AG20443 (cell line): ENCODE results near the gene TMBIM1.
"Not testable (repeated sequence)": the region's sequence is repeated elsewhere in the genome, so short reads cannot be mapped to it uniquely, and the experiment has no call there.

ENCODE experiments used
- DNase-seq: peaks from one replicate; pipeline ENCODE4 v3.0.0; 2012; ENCODE audit warnings: low spot score, mixed read lengths

The TMBIM1 gene

GRCh38 chr2:218318241-218318640, 25.9 kb upstream of the TMBIM1 start:
- DNase-seq, result no peak

DNA sequence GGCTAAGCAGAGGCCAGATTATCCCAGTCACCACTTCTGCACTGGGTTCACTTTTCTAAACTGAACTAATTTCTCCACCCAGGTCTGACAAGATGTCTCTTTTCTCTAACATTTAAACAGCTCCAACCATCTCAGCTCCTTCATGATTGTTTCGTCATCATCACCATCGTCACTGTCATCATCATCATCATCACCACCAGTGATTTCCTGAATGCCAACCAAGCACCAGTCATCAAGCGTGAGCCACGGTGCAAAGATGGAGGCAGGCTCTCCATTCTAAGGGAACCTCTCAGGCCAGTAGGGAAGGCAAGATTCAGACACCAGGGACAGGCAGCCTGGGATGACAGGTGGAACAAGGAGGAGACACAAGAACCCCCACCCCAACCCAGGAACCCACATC, 25.5 kb upstream of the TMBIM1 start:
- no peak for DNase-seq

GRCh38 chr2:218317303-218317630, 25.0 kb upstream of the TMBIM1 start:
- DNase-seq, result no peak

DNA sequence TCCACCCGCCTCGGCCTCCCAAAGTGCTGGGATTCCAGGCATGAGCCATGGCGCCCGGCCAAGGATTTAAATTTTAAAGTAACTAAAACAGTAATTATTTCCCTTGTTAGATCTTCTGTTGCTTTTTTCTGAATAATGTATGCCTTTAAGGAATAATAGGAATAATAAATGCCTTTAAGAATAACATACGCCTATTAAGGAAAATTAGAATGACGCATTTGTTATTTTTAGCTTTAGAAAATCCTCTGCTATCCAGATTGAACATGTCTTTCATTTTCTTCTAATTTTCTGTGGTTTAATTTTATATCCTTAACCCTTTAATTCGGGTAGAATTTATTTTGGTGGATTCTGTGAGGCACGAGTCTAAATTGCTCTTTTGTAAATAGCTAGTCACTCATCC, 23.1 kb upstream of the TMBIM1 start:
- DNase-seq, result no peak

GRCh38 chr2:218314764-218315163, 22.5 kb upstream of the TMBIM1 start:
- DNase-seq, result not testable (repeated sequence)

- no peak for DNase-seq
Measured at GRCh38 chr2:218313356-218313755, 21.1 kb upstream of the TMBIM1 start.

DNA sequence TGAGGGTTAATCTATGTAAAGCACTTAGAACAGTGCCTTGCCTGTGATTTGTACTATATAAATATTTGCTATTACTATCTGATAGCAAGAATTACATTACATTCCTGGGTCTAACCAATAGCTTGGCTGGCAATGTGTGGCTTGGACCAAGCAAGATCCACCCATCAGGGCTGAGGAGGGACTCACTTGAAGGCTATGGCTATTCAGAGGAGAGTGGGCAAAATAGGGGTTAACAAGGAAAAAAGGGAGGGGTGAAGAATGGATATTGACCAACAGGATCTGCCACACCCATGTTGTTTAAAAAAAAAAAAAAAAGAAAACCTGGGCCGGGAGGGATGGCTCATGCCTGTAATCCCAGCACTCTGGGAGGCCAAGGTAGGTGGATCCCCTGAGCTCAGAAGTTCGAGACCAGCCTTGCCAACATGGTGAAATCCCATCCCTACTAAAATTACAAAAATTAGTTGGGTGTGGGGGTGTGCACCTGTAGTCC, 20.0 kb upstream of the TMBIM1 start:
- no peak for DNase-seq

DNA sequence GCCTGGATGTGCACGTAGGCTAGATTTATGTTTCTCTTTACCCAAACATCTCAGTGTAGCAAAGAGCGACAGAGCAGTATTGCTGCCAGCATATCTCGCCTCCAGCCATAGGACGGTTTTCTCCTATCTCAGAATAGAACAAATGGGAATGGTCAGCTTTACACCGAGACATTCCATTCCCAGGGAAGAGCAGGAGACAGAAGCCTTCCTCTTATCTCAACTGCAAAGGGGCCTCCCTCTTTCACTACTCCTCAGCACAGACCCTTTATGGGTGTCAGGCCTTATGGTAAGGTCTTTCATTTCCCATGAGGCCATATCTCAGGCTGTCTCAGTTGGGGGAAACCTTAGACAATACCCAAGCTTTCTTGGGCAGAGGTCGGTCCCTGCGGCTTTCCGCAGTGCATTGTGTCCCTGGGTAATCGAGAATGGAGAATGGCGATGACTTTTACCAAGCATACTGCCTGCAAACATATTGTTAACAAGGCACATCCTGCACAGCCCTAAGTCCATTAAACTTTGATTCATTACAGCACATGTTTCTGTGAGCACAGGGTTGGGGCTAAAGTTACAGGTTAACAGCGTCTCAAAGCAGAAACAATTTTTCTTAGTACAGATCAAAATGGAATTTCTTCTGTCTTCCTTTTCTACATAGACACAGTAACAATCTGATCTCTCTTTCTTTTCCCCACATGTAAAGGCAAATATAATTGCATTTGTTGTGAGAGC, 19.4 kb upstream of the TMBIM1 start:
- DNase-seq, result not testable (repeated sequence)

- no peak for DNase-seq
Measured at GRCh38 chr2:218310853-218311540, 18.7 kb upstream of the TMBIM1 start.

GRCh38 chr2:218307415-218308090, 15.2 kb upstream of the TMBIM1 start:
- no peak for DNase-seq

DNA sequence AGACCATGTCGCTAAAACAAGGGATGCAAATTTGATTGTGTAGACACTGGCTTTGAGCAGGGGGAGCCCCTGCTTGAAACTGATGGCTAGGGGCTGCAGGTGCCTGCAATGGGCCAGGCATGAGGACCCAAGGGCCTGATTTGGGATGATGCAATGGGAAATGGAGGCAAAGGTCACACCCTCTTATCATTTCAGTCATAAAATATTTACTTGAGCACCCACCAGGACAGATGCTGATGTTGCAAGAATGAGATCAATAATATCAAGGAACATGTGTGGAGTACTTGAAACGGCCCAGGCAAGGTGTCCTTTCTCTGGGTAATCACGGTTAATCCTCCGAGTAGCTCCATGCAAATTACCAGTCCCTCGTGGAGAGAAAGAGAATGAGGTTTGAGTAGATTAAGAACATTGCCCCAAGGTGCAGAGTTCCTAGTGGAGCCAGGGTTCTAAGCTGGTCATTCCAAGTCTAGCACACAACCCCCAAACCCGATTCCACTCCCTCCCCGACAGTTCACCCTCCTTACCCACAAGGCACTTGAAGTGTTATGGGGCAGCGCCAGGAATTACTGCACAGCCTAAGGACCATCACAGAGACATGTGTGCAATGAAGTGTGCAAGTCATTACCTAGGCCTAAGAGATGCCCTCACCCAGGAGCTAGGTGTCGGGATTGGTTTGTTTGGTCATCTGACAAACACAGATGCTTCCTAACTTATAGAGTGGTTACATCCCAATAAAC, 14.0 kb upstream of the TMBIM1 start:
- no peak for DNase-seq

- no peak for DNase-seq
Measured at GRCh38 chr2:218305383-218305782, 13.1 kb upstream of the TMBIM1 start.

GRCh38 chr2:218301176-218301819, 9.0 kb upstream of the TMBIM1 start:
- peak; percentile 68 for DNase-seq

DNA sequence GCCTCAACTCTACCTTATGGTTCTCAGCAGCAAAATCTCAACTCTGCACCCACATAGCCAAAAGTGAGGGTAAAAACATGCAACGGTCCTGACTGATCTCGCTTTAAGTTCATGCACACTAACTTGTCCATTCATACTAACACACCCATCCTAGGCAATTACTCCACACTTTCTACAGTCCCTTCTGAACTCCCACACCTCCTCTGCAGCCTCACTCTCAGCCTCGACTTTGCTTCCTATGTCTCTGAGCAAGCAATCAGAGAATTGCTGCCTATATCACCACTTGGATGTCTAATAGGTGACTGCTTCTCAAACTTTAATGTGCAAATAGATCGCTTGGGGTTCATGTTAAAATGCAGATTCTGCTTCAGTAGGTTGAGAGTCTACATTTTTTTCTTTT, 7.8 kb upstream of the TMBIM1 start:
- no peak for DNase-seq

DNA sequence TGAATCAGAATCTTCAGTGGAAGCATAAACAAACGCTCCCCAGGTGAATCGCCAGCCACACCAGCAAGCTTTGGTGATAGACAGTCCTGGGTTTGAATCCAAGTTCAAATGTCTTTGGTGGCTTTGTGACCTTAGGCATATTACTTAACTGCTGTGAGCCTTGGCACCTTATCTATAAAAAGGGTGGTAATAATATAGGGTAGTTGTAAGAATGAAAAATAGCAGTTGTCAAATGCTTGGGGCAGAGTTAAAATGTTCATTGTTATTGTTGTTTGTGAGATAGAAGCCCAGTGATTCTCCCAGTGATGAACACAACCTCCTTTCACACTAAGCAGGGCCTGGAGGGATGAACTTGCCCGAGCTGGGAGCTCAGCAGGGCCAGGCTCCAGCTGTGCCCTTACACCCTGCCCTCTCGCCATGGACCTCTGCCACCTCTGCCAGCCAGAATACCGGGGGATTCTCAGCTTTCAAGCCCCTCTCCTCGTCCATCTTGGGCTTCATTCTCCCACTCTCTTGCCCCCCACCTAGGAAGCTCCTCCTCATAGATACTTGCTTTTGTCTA, 6.1 kb upstream of the TMBIM1 start:
- no peak for DNase-seq

- no peak for DNase-seq
Measured at GRCh38 chr2:218296847-218297246, 4.5 kb upstream of the TMBIM1 start.

DNA sequence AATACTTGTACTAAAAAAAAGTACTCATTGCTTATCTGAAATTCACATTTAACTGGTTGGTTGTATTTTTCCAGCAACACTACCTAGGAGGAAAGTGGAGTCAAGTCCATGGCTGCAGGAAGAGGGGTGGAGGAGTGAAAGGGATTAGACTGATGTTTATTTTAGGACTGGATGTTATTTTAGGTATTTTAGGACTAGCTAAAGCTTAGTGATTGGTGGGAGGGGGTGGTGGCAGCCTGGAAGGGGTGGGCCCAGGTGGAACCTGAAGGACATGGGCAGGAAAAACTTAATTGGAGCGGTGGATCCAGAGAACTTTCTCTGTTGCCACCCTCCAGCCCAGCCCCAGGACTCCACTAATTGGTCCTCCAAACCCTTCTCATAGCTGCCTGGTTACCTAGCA, 3.9 kb upstream of the TMBIM1 start:
- DNase-seq, result no peak

GRCh38 chr2:218295029-218295428, 2.7 kb upstream of the TMBIM1 start:
- no peak for DNase-seq

- no peak for DNase-seq
Measured at GRCh38 chr2:218294430-218295022, 2.2 kb upstream of the TMBIM1 start.

DNA sequence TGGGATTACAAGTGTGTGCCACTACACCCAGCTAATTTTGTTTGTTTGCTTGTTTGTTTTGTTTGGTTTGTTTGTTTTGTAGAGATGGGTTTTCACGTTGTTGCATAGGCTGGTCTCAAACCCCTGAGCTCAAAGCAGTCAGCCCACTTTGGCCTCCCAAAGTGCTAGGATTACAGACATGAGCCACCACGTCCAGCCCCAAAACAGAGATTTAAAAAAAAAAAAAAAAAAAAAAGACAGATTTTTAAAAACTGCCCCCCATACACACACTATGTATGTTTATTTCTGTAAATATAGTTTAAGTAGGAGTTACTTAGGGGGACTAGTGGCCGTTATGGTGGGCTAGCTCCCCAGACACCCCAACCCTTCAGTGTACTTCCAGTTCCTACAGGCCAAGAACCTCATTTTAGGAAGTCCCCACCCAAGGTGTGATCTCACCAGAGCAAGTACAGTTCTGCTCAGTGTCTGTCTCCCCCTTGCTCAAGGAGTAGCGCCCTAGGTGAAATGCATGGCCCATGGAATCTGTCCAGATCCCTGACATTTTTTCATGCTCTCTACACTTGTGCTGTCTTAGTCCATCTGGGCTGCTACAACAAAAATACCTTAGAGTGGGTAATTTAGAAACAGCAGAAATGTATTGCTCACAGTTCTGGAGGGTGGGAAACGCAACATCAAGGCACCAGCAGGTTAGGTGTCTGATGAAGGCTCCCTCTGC, 1.6 kb upstream of the TMBIM1 start:
- no peak for DNase-seq
